Esophagus muscularis mucosa (tissue), 4 donors: ENCODE measurements around the gene FAM131B. TPM values are rescaled to one million over a fixed set of nuclear protein-coding genes. Genes with fewer than 3 reads are reported as not detected.

Experiments
- DNase-seq: peaks from one replicate; pipeline ENCODE4 v3.0.0-alpha.2; 2017; ENCODE audit errors: extremely low spot score
- H3K27ac ChIP-seq, 4 donors: fragments of 200-600 bp; sonication (generic); replicated peaks in 1 of 4; 1 replicate in 3 of 4; 2 replicates in 1 of 4; pipeline ENCODE4 v1.5.1; 2016 to 2019; ENCODE audit warnings: mild to moderate bottlenecking in 1 of 4
- H3K27me3 ChIP-seq, 4 donors: fragments of 200-600 bp; sonication (generic); one replicate each; pipeline versions ENCODE4 v1.5.1 to v1.6.0; 2016 to 2019
- H3K36me3 ChIP-seq, 4 donors: fragments of 200-600 bp; sonication (generic); one replicate each; pipeline ENCODE4 v1.5.1; 2016 to 2019
- H3K4me1 ChIP-seq, 4 donors: fragments of 200-600 bp; sonication (generic); one replicate each; pipeline ENCODE4 v1.5.1; 2016 to 2019
- H3K4me3 ChIP-seq, 4 donors: fragments of 200-600 bp; sonication (generic); 1 replicate in 2 of 4; 2 replicates in 2 of 4; pipeline ENCODE4 v1.5.1; 2016 to 2019; ENCODE audit warnings: mild to moderate bottlenecking in 4 of 4, moderate library complexity in 1 of 4
- H3K9me3 ChIP-seq, 4 donors: fragments of 200-600 bp; sonication (generic); 1 replicate in 3 of 4; 2 replicates in 1 of 4; pipeline ENCODE4 v1.5.1; 2016 to 2019
- CTCF ChIP-seq, 3 experiments: fragments of 200-600 bp in 2 of 3; fragments of 450-650 bp in 1 of 3; sonication (generic) in 2 of 3; IDR thresholded peaks; one replicate each; pipeline ENCODE4 v1.5.1; 2017 to 2019; ENCODE audit warnings: antibody characterized with exemption in 3 of 3, mild to moderate bottlenecking in 2 of 3, moderate library complexity in 1 of 3
- EP300 ChIP-seq: sonication (generic); formaldehyde crosslinking; IDR thresholded peaks from one replicate; pipeline ENCODE4 v1.6.1; 2017; ENCODE audit warnings: antibody characterized with exemption
- POLR2A ChIP-seq: fragments of 450-650 bp; IDR thresholded peaks from one replicate; pipeline ENCODE4 v1.6.1; 2017; ENCODE audit warnings: antibody characterized with exemption, moderate library complexity, mild to moderate bottlenecking, low read depth
- POLR2AphosphoS5 ChIP-seq, 2 donors: sonication (generic); formaldehyde crosslinking; IDR thresholded peaks; one replicate each; pipeline ENCODE4 v1.6.1; 2017; ENCODE audit warnings: antibody characterized with exemption in 2 of 2
- WGBS: methylation state at CpG from one replicate; pipeline ENCODE4 v1.1.5; 2018; 5-methylcytosine and 5-hydroxymethylcytosine counted together
- intact Hi-C: fragments of 100-400 bp; cut with DNase I; formaldehyde crosslinking; loops from one replicate; pipeline ENCODE4 v1.15.1; 2023
- total RNA-seq, 4 donors: library from RNA; depleted of rRNA; stranded (reverse); fragments of >200 nt; gene quantifications; one replicate each; pipeline versions ENCODE4 v1.1.0 to v1.2.1, GENCODE V29; 2016

Gene FAM131B
- total RNA-seq, 4 donors from 2014 or later, result 0.42 to 2.0 (median 1.3) TPM

DNA sequence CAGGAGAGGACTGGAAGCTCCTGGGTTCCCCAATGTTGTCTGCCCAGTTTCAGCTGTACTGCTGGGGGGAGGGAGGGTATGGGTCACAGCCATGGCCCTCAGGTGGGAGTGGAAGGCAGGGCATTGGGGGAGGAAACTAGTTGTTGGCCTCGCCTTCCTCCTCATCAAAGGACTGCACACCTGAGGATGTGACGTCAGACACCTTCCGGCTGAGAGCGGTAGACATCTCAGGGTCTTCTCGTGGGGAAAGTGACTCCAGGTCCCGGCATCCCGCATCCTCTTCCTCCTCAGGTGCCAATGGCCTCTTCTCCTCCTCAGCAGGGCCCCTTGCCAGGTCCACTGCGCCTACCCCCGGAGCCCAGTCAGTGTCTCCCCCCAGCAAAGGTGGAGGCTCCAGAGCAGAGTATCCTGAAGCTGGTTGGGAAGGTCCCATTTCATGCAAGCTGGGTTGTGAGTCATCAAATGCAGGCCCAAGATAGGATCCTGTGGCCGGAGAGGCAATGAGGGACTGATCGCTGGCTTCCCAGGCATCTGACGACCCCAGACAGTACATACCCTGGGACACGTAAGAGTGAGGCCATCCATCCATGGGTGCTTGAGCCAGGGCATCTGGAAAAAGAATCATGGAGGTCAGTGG, 6.0 kb downstream of the FAM131B start:
- Histone ChIP-seq H3K4me1 (peaks cover 2 to 8% (median 5%) of the 10 kb centered on the region in 4 donors), H3K36me3 (no peaks in the 10 kb centered on the region), H3K9me3 (no peaks in the 10 kb centered on the region), H3K27me3 (peaks cover 0 to 42% (median 2%) of the 10 kb centered on the region in 4 donors), H3K27ac (no peak overlapping the region), H3K4me3 (no peak overlapping the region)
- DNase-seq, result no peak
- intact Hi-C loops, result no loop called here
- 85% methylated on average over 2 of the region's 13 CpGs for WGBS
- TF ChIP-seq CTCF (IDR thresholded peaks at IDR 0.05) (no peak), POLR2AphosphoS5 (IDR thresholded peaks at IDR 0.05) (no peak), EP300 (no peak), POLR2A (no peak)

DNA sequence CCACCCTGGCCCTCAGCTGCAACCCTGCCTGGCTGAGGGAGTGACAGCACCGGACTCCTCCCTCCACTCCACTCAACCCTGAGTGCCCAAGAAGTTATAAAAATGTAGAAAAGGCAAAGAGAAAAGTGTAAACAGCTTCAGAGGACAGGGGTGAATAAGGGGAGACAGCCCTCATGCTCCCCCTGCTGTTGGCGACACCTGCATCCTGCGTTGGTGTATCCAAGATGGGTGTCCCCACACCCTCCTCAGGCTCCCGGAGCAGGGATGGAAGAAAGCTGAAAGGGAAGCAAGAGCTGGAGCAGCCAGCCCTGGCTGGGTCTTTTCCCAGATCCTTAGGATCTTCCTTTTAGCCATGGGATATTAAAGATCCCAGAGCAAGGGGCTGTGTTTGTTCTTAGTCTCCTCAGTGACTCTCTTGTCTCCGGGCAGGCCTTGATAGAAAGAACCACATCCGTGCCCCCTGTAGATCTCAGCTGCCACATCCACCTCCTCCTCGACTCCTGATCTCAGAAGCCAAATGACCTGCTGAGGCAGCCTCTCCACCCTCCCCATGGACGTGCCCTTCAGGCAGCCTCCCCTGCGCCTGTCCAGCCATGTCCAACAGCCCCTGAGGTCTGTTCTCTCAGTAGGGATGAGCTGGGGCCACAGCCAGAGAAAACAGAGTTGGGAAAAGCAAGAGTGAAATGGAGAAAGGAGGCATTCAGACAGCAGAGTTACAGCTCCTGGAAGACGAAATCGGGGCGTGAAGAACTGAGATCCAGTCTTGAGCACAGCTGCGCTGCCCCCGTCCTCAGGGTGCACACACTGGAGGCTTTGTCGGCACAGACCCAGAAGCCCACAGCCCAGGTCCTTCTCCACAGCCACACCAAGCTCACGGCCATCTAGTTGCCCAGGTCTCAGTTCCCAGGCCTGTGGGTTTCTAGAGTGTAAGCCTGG, 6.8 kb downstream of the FAM131B start:
- 93% methylated on average over 13 of the region's 16 CpGs for WGBS

DNA sequence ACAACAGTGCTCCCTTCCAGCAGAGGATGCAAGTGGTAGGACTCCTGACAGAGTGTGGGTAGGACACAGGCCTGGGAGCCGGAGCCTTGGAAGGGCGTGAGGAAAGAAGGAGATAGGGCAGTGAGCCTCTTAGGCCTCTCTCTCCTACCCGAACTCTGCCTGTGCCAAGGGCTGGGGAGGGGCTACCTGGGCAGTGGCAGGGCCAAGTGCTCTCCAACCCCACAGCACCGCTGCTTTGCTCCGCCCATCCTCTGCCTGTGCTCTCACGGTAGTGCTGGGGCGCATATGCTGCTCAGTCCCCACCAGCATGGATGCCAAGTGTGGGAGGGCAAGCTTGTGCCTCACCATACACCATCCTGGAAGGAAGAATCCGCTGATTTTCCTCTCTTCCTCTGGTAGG, 7.5 kb downstream of the FAM131B start:
- Histone ChIP-seq H3K4me3 (no peak overlapping the region), H3K4me1 (no peaks in the 10 kb centered on the region), H3K27ac (no peak overlapping the region), H3K27me3 (peaks cover 0 to 32% (median 0%) of the 10 kb centered on the region in 4 donors), H3K9me3 (no peaks in the 10 kb centered on the region), H3K36me3 (no peaks in the 10 kb centered on the region)
- TF ChIP-seq EP300, result no peak
- no peak for TF ChIP-seq POLR2AphosphoS5 (IDR thresholded peaks at IDR 0.05)
- no peak for TF ChIP-seq CTCF (IDR thresholded peaks at IDR 0.05)
- TF ChIP-seq POLR2A, result no peak
- WGBS, result 91% methylated on average over 7 of the region's 8 CpGs
- DNase-seq, result no peak
- intact Hi-C loops, result no loop called here

More for the DNA sequence above, 6.8 kb downstream of the FAM131B start:
- intact Hi-C loops, result no loop called here
- no peak for DNase-seq
- Histone ChIP-seq H3K36me3 (no peaks in the 10 kb centered on the region), H3K4me1 (no peaks in the 10 kb centered on the region), H3K27me3 (peaks cover 0 to 34% (median 0%) of the 10 kb centered on the region in 4 donors), H3K9me3 (no peaks in the 10 kb centered on the region), H3K27ac (no peak overlapping the region), H3K4me3 (no peak overlapping the region)
- TF ChIP-seq POLR2AphosphoS5 (IDR thresholded peaks at IDR 0.05) (no peak), EP300 (no peak), POLR2A (no peak), CTCF (IDR thresholded peaks at IDR 0.05) (no peak)

DNA sequence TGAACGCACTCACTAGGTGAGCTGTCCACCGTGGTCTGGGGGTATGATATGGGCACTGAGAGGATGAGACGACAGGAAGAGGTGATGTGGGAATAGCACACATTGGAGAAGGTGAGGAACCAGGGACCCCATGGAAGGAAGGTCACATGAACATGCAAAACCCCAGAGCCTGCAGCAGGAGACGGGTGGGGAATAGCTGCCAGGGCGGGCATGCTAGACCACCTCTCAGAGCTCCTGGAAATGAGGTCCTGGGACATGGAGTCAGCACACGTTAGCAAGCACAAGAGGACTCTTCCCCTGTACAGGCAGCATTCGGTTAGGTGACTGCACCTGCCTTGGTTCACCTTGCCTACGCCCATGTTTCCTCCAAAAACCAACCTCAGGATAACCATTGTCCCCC, 8.1 kb downstream of the FAM131B start:
- TF ChIP-seq EP300 (no peak), POLR2AphosphoS5 (IDR thresholded peaks at IDR 0.05) (no peak), POLR2A (no peak), CTCF (IDR thresholded peaks at IDR 0.05) (no peak)
- intact Hi-C loops, result no loop called here
- no peak for DNase-seq
- WGBS, result 92% methylated on average over 8 of the region's 8 CpGs
- H3K27ac ChIP-seq, result no peak overlapping the region
- no peaks in the 10 kb centered on the region for H3K4me1 ChIP-seq
- H3K27me3 ChIP-seq, result peaks cover 0 to 29% (median 0%) of the 10 kb centered on the region in 4 donors
- H3K36me3 ChIP-seq, result no peaks in the 10 kb centered on the region
- no peaks in the 10 kb centered on the region for H3K9me3 ChIP-seq
- no peak overlapping the region for H3K4me3 ChIP-seq
